Lower lobe of right lung (tissue), 2 donors: ENCODE results near the gene FYN. TPM values are rescaled to one million over a fixed set of nuclear protein-coding genes. Genes with fewer than 3 reads are reported as not detected.
"Not testable (repeated sequence)": the region's sequence is repeated elsewhere in the genome, so short reads cannot be mapped to it uniquely, and the experiment has no call there.

ENCODE experiments used
- ATAC-seq, 2 donors: fragments of 200-7000 bp; cut with Tn5 transposase; one replicate each; pipeline ENCODE4 v1.9.1; 2020 to 2022; ENCODE audit warnings: mild to moderate bottlenecking in 2 of 2, moderate library complexity in 2 of 2
- DNase-seq: peaks from one replicate; pipeline ENCODE4 v3.0.0-alpha.2; 2020
- H3K27ac ChIP-seq: fragments of 200-600 bp; one replicate; pipeline ENCODE4 v1.8.0; 2022
- H3K27me3 ChIP-seq: fragments of 200-600 bp; one replicate; pipeline ENCODE4 v1.8.0; 2022; ENCODE audit warnings: low read depth
- H3K36me3 ChIP-seq: fragments of 200-600 bp; one replicate; pipeline ENCODE4 v1.8.0; 2022; ENCODE audit warnings: mild to moderate bottlenecking
- H3K4me1 ChIP-seq: fragments of 200-600 bp; one replicate; pipeline ENCODE4 v1.8.0; 2022
- H3K4me3 ChIP-seq: fragments of 200-600 bp; one replicate; pipeline ENCODE4 v1.8.0; 2022; ENCODE audit warnings: mild to moderate bottlenecking
- H3K9me3 ChIP-seq: fragments of 200-600 bp; one replicate; pipeline ENCODE4 v1.8.0; 2022
- CTCF ChIP-seq: fragments of 200-600 bp; IDR thresholded peaks from one replicate; pipeline ENCODE4 v1.8.0; 2022; ENCODE audit warnings: antibody characterized with exemption, mild to moderate bottlenecking
- intact Hi-C: fragments of 100-400 bp; cut with DNase I; formaldehyde crosslinking; loops from one replicate; pipeline ENCODE4 v1.11.0; 2022
- total RNA-seq: library from RNA; stranded (reverse); fragmentation: NEBNext Ultra II Directional; extraction: Animal tissue kit (Norgen Biotek cat#: 25700); gene quantifications from one replicate; pipeline ENCODE4 v1.2.1, GENCODE V29; 2021
- donor health status: DM: no; HTN: yes; CAD: no; lungs with severe emphysema.

The FYN gene
- total RNA-seq, 1 donor from 2014 or later: 99.2 TPM

GRCh38 chr6:111835807-111836206, 37.4 kb downstream of the FYN start:
- Histone ChIP-seq H3K4me3 (no peak overlapping the region), H3K27me3 (no peaks in the 10 kb centered on the region), H3K4me1 (peaks cover 40% of the 10 kb centered on the region), H3K9me3 (no peaks in the 10 kb centered on the region), H3K36me3 (no peaks in the 10 kb centered on the region), H3K27ac (no peak overlapping the region)
- no peak for TF ChIP-seq CTCF
- DNase-seq (no peak), ATAC-seq (no peak)
- intact Hi-C loops: no loop called here

GRCh38 chr6:111835398-111835797, 37.9 kb downstream of the FYN start:
- H3K9me3 ChIP-seq, H3K4me3 ChIP-seq, H3K27ac ChIP-seq, intact Hi-C loops, H3K36me3 ChIP-seq, H3K27me3 ChIP-seq, DNase-seq, ATAC-seq: not testable (repeated sequence)
- H3K4me1 ChIP-seq: peaks cover 36% of the 10 kb centered on the region

GRCh38 chr6:111834356-111834755, 38.9 kb downstream of the FYN start:
- H3K9me3 ChIP-seq: no peaks in the 10 kb centered on the region
- no peak for TF ChIP-seq CTCF
- intact Hi-C loops: no loop called here
- H3K4me3 ChIP-seq: no peak overlapping the region
- H3K27me3 ChIP-seq: no peaks in the 10 kb centered on the region
- no peak overlapping the region for H3K27ac ChIP-seq
- ATAC-seq (no peak), DNase-seq (no peak)
- peaks cover 25% of the 10 kb centered on the region for H3K4me1 ChIP-seq
- H3K36me3 ChIP-seq: no peaks in the 10 kb centered on the region

- peaks cover 14% of the 10 kb centered on the region for H3K4me1 ChIP-seq
- intact Hi-C loops: no loop called here
- H3K27ac ChIP-seq: no peak overlapping the region
- TF ChIP-seq CTCF: no peak
- no peak for ATAC-seq
- no peaks in the 10 kb centered on the region for H3K27me3 ChIP-seq
- H3K36me3 ChIP-seq: no peaks in the 10 kb centered on the region
- H3K4me3 ChIP-seq: no peak overlapping the region
- H3K9me3 ChIP-seq: no peaks in the 10 kb centered on the region
- no peak for DNase-seq
These were observed 40.3 kb downstream of the FYN start for GRCh38 chr6:111832833-111833418.

- peaks cover 16% of the 10 kb centered on the region for H3K4me1 ChIP-seq
- no peaks in the 10 kb centered on the region for H3K9me3 ChIP-seq
- H3K27ac ChIP-seq: no peak overlapping the region
- TF ChIP-seq CTCF: no peak
- no peak for ATAC-seq
- intact Hi-C loops: no loop called here
- no peak overlapping the region for H3K4me3 ChIP-seq
- H3K27me3 ChIP-seq: no peaks in the 10 kb centered on the region
- DNase-seq: no peak
- H3K36me3 ChIP-seq: no peaks in the 10 kb centered on the region
These were observed 41.8 kb downstream of the FYN start for GRCh38 chr6:111831408-111831807.

GRCh38 chr6:111829998-111830397, 43.3 kb downstream of the FYN start:
- Histone ChIP-seq H3K36me3 (no peaks in the 10 kb centered on the region), H3K4me3 (no peak overlapping the region), H3K27me3 (no peaks in the 10 kb centered on the region), H3K27ac (no peak overlapping the region), H3K9me3 (no peaks in the 10 kb centered on the region), H3K4me1 (peaks cover 24% of the 10 kb centered on the region)
- ATAC-seq (no peak), DNase-seq (no peak)
- intact Hi-C loops: no loop called here
- no peak for TF ChIP-seq CTCF
